Activated T-helper 9 cell treated with anti-CD3 and anti-CD28 coated beads, Interleukin-2, amount 50 U/mL, for 16 hours (primary cell): ENCODE data around the gene EXOC4.

Experiments used
- DNase-seq: peaks from one replicate; pipeline ENCODE4 v3.0.0-alpha.2; 2020; ENCODE audit warnings: low read depth

The EXOC4 gene

GRCh38 chr7:133796782-133797745, 544.2 kb downstream of the EXOC4 start:
- no peak for DNase-seq

- DNase-seq: no peak
These were observed 545.1 kb downstream of the EXOC4 start for GRCh38 chr7:133797818-133798520.

GRCh38 chr7:133801341-133801740, 548.5 kb downstream of the EXOC4 start:
- DNase-seq: no peak

- DNase-seq: no peak
These were observed 551.2 kb downstream of the EXOC4 start for GRCh38 chr7:133804127-133804526.

- no peak for DNase-seq
These were observed 552.5 kb downstream of the EXOC4 start for GRCh38 chr7:133805426-133805825.

- no peak for DNase-seq
These were observed 555.0 kb downstream of the EXOC4 start for GRCh38 chr7:133807624-133808492.

GRCh38 chr7:133808493-133808866, 555.6 kb downstream of the EXOC4 start:
- DNase-seq: no peak

- DNase-seq: no peak
These were observed 560.0 kb downstream of the EXOC4 start for GRCh38 chr7:133812877-133813276.

- no peak for DNase-seq
These were observed 562.8 kb downstream of the EXOC4 start for GRCh38 chr7:133815611-133816210.

- DNase-seq: no peak
These were observed 566.8 kb downstream of the EXOC4 start for GRCh38 chr7:133819695-133820094.

GRCh38 chr7:133820584-133820983, 567.7 kb downstream of the EXOC4 start:
- no peak for DNase-seq

- no peak for DNase-seq
These were observed 568.3 kb downstream of the EXOC4 start for GRCh38 chr7:133821171-133821570.

- DNase-seq: no peak
These were observed 569.2 kb downstream of the EXOC4 start for GRCh38 chr7:133822001-133822641.

- DNase-seq: no peak
These were observed 570.1 kb downstream of the EXOC4 start for GRCh38 chr7:133822868-133823552.

- no peak for DNase-seq
These were observed 571.3 kb downstream of the EXOC4 start for GRCh38 chr7:133824132-133824531.

- no peak for DNase-seq
These were observed 575.1 kb downstream of the EXOC4 start for GRCh38 chr7:133827707-133828623.

- DNase-seq: no peak
These were observed 576.0 kb downstream of the EXOC4 start for GRCh38 chr7:133828906-133829305.

- DNase-seq: no peak
These were observed 576.5 kb downstream of the EXOC4 start for GRCh38 chr7:133829336-133829897.

GRCh38 chr7:133830081-133830480, 577.2 kb downstream of the EXOC4 start:
- DNase-seq: no peak
